Stimulated activated memory B cell treated with anti-CD40 and anti-IgM and Interleukin-4, amounts not matched to agents 10 μg/mL and 1 μg/mL and 100 μg/mL, for 72 hours (primary cell): ENCODE data around the gene UNKL.

Experiments used
- ATAC-seq: fragments of 150-1000 bp; cut with Tn5 transposase; 2 replicates; pipeline ENCODE4 v1.10.0; 2021
- H3K27ac Mint-ChIP-seq: one replicate; pipeline ENCODE4 v1.8.0; 2022; ENCODE audit warnings: mild to moderate bottlenecking, mixed read lengths
- H3K27me3 Mint-ChIP-seq: one replicate; pipeline ENCODE4 v1.8.0; 2022; ENCODE audit warnings: mixed read lengths
- H3K36me3 Mint-ChIP-seq: one replicate; pipeline ENCODE4 v1.8.0; 2022; ENCODE audit warnings: mixed read lengths
- H3K4me1 Mint-ChIP-seq: one replicate; pipeline ENCODE4 v1.8.0; 2022; ENCODE audit warnings: mixed read lengths
- H3K4me3 Mint-ChIP-seq: one replicate; pipeline ENCODE4 v1.8.0; 2022; ENCODE audit warnings: mild to moderate bottlenecking, moderate library complexity, mixed read lengths
- H3K9me3 Mint-ChIP-seq: one replicate; pipeline ENCODE4 v1.8.0; 2022; ENCODE audit warnings: mixed read lengths

Gene UNKL

GRCh38 chr16:1381612-1382406, 32.7 kb downstream of the UNKL start:
- no peaks in the 10 kb centered on the region for H3K27me3 Mint-ChIP-seq
- no peaks in the 10 kb centered on the region for H3K9me3 Mint-ChIP-seq
- H3K36me3 Mint-ChIP-seq: peaks cover 52% of the 10 kb centered on the region
- ATAC-seq: no peak
- peaks cover 25% of the 10 kb centered on the region for H3K4me1 Mint-ChIP-seq
- no peak overlapping the region for H3K27ac Mint-ChIP-seq
- H3K4me3 Mint-ChIP-seq: no peak overlapping the region

- Mint-ChIP-seq H3K4me1 (peaks cover 25% of the 10 kb centered on the region), H3K36me3 (peaks cover 58% of the 10 kb centered on the region), H3K4me3 (peak overlapping the region; percentile 81), H3K27ac (peak overlapping the region; percentile 65), H3K9me3 (no peaks in the 10 kb centered on the region), H3K27me3 (no peaks in the 10 kb centered on the region)
- no peak for ATAC-seq
Measured at GRCh38 chr16:1380195-1380594, 34.3 kb downstream of the UNKL start.

- ATAC-seq: peak; percentile 81
- H3K27ac Mint-ChIP-seq: peak overlapping the region; percentile 89
- H3K27me3 Mint-ChIP-seq: no peaks in the 10 kb centered on the region
- H3K4me3 Mint-ChIP-seq: peak overlapping the region; percentile 81
- no peaks in the 10 kb centered on the region for H3K9me3 Mint-ChIP-seq
- H3K4me1 Mint-ChIP-seq: peaks cover 25% of the 10 kb centered on the region
- H3K36me3 Mint-ChIP-seq: peaks cover 51% of the 10 kb centered on the region
Measured at GRCh38 chr16:1379304-1380076, 35.0 kb downstream of the UNKL start.

GRCh38 chr16:1378804-1379303, 35.6 kb downstream of the UNKL start:
- ATAC-seq: peak; percentile 83
- Mint-ChIP-seq H3K9me3 (no peaks in the 10 kb centered on the region), H3K4me3 (peak overlapping the region; percentile 79), H3K36me3 (peaks cover 50% of the 10 kb centered on the region), H3K27ac (peak overlapping the region; percentile 89), H3K4me1 (peaks cover 25% of the 10 kb centered on the region), H3K27me3 (no peaks in the 10 kb centered on the region)

- Mint-ChIP-seq H3K36me3 (peaks cover 50% of the 10 kb centered on the region), H3K27me3 (no peaks in the 10 kb centered on the region), H3K27ac (peak overlapping the region; percentile 89), H3K9me3 (no peaks in the 10 kb centered on the region), H3K4me3 (peak overlapping the region; percentile 79), H3K4me1 (peaks cover 25% of the 10 kb centered on the region)
- ATAC-seq: no peak
Measured at GRCh38 chr16:1378087-1378803, 36.3 kb downstream of the UNKL start.

GRCh38 chr16:1377406-1378010, 37.0 kb downstream of the UNKL start:
- Mint-ChIP-seq H3K4me3 (peak overlapping the region; percentile 79), H3K27me3 (no peaks in the 10 kb centered on the region), H3K4me1 (peaks cover 25% of the 10 kb centered on the region), H3K36me3 (peaks cover 44% of the 10 kb centered on the region), H3K27ac (peak overlapping the region; percentile 89), H3K9me3 (no peaks in the 10 kb centered on the region)
- ATAC-seq: no peak

- Mint-ChIP-seq H3K9me3 (no peaks in the 10 kb centered on the region), H3K4me1 (peaks cover 25% of the 10 kb centered on the region), H3K36me3 (peaks cover 40% of the 10 kb centered on the region), H3K27me3 (no peaks in the 10 kb centered on the region), H3K4me3 (no peak overlapping the region), H3K27ac (no peak overlapping the region)
- ATAC-seq: no peak
Measured at GRCh38 chr16:1375741-1376410, 38.6 kb downstream of the UNKL start.

- no peak overlapping the region for H3K4me3 Mint-ChIP-seq
- H3K27ac Mint-ChIP-seq: no peak overlapping the region
- H3K36me3 Mint-ChIP-seq: peaks cover 39% of the 10 kb centered on the region
- H3K9me3 Mint-ChIP-seq: no peaks in the 10 kb centered on the region
- ATAC-seq: no peak
- no peaks in the 10 kb centered on the region for H3K27me3 Mint-ChIP-seq
- H3K4me1 Mint-ChIP-seq: peaks cover 23% of the 10 kb centered on the region
Measured at GRCh38 chr16:1375298-1375640, 39.2 kb downstream of the UNKL start.

- peaks cover 39% of the 10 kb centered on the region for H3K36me3 Mint-ChIP-seq
- H3K4me3 Mint-ChIP-seq: no peak overlapping the region
- no peak overlapping the region for H3K27ac Mint-ChIP-seq
- H3K27me3 Mint-ChIP-seq: no peaks in the 10 kb centered on the region
- no peak for ATAC-seq
- no peaks in the 10 kb centered on the region for H3K9me3 Mint-ChIP-seq
- H3K4me1 Mint-ChIP-seq: peaks cover 18% of the 10 kb centered on the region
Measured at GRCh38 chr16:1374418-1375297, 39.8 kb downstream of the UNKL start.

- no peak for ATAC-seq
- Mint-ChIP-seq H3K4me1 (peaks cover 1% of the 10 kb centered on the region), H3K4me3 (no peak overlapping the region), H3K9me3 (no peaks in the 10 kb centered on the region), H3K27me3 (no peaks in the 10 kb centered on the region), H3K36me3 (peaks cover 23% of the 10 kb centered on the region), H3K27ac (no peak overlapping the region)
Measured at GRCh38 chr16:1372292-1372950, 42.1 kb downstream of the UNKL start.

GRCh38 chr16:1371054-1371978, 43.2 kb downstream of the UNKL start:
- no peak overlapping the region for H3K27ac Mint-ChIP-seq
- H3K4me1 Mint-ChIP-seq: no peaks in the 10 kb centered on the region
- H3K4me3 Mint-ChIP-seq: no peak overlapping the region
- H3K27me3 Mint-ChIP-seq: no peaks in the 10 kb centered on the region
- H3K36me3 Mint-ChIP-seq: peaks cover 22% of the 10 kb centered on the region
- no peaks in the 10 kb centered on the region for H3K9me3 Mint-ChIP-seq
- ATAC-seq: no peak

- no peak overlapping the region for H3K4me3 Mint-ChIP-seq
- peaks cover 28% of the 10 kb centered on the region for H3K36me3 Mint-ChIP-seq
- peaks cover 8% of the 10 kb centered on the region for H3K4me1 Mint-ChIP-seq
- H3K27me3 Mint-ChIP-seq: no peaks in the 10 kb centered on the region
- no peak for ATAC-seq
- H3K9me3 Mint-ChIP-seq: no peaks in the 10 kb centered on the region
- H3K27ac Mint-ChIP-seq: no peak overlapping the region
Measured at GRCh38 chr16:1367486-1368174, 46.9 kb downstream of the UNKL start.
